Measurements from ENCODE around the gene CLDN2. TPM values are rescaled to one million over a fixed set of nuclear protein-coding genes. Genes with fewer than 3 reads are reported as not detected.

The CLDN2 gene
- total RNA-seq, 1 donor from 2014 or later = not detected

- Mint-ChIP-seq H3K9me3 (peaks cover 25% of the 10 kb centered on the region), H3K27me3 (ENCODE audit: low read depth) (peaks cover 6% of the 10 kb centered on the region), H3K27ac (no peak overlapping the region), H3K4me3 (no peak overlapping the region), H3K4me1 (peaks cover 7% of the 10 kb centered on the region), H3K36me3 (no peaks in the 10 kb centered on the region)
- TF ChIP-seq, protein P1, sequence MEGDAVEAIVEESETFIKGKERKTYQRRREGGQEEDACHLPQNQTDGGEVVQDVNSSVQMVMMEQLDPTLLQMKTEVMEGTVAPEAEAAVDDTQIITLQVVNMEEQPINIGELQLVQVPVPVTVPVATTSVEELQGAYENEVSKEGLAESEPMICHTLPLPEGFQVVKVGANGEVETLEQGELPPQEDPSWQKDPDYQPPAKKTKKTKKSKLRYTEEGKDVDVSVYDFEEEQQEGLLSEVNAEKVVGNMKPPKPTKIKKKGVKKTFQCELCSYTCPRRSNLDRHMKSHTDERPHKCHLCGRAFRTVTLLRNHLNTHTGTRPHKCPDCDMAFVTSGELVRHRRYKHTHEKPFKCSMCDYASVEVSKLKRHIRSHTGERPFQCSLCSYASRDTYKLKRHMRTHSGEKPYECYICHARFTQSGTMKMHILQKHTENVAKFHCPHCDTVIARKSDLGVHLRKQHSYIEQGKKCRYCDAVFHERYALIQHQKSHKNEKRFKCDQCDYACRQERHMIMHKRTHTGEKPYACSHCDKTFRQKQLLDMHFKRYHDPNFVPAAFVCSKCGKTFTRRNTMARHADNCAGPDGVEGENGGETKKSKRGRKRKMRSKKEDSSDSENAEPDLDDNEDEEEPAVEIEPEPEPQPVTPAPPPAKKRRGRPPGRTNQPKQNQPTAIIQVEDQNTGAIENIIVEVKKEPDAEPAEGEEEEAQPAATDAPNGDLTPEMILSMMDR (IDR thresholded peaks at IDR 0.05; ENCODE audit: unreplicated experiment) = peak; percentile 61
- DNase-seq (ENCODE audit: low spot score in 2 of 2, unreplicated experiment in 2 of 2) = peak in 1 of 2 experiments; percentile 63
These were observed 25.8 kb upstream of the CLDN2 start for GRCh38 chrX:106894392-106894909.

- no peak for DNase-seq (ENCODE audit: low spot score in 2 of 2, unreplicated experiment in 2 of 2)
- peaks cover 7% of the 10 kb centered on the region for H3K27me3 Mint-ChIP-seq (ENCODE audit: low read depth)
- H3K4me3 Mint-ChIP-seq = no peak overlapping the region
- peaks cover 7% of the 10 kb centered on the region for H3K4me1 Mint-ChIP-seq
- no peaks in the 10 kb centered on the region for H3K36me3 Mint-ChIP-seq
- H3K9me3 Mint-ChIP-seq = peaks cover 25% of the 10 kb centered on the region
- TF ChIP-seq, protein P1 (IDR thresholded peaks at IDR 0.05; ENCODE audit: unreplicated experiment) = no peak
- H3K27ac Mint-ChIP-seq = no peak overlapping the region
These were observed 25.2 kb upstream of the CLDN2 start for GRCh38 chrX:106894978-106895452.

- Mint-ChIP-seq H3K9me3 (peaks cover 20% of the 10 kb centered on the region), H3K4me3 (no peak overlapping the region), H3K27ac (no peak overlapping the region), H3K36me3 (no peaks in the 10 kb centered on the region), H3K27me3 (ENCODE audit: low read depth) (peaks cover 6% of the 10 kb centered on the region), H3K4me1 (peaks cover 4% of the 10 kb centered on the region)
- no peak for DNase-seq (ENCODE audit: low spot score in 2 of 2, unreplicated experiment in 2 of 2)
- TF ChIP-seq, protein P1 (IDR thresholded peaks at IDR 0.05; ENCODE audit: unreplicated experiment) = no peak
These were observed 22.9 kb upstream of the CLDN2 start for GRCh38 chrX:106897259-106897658.

DNA sequence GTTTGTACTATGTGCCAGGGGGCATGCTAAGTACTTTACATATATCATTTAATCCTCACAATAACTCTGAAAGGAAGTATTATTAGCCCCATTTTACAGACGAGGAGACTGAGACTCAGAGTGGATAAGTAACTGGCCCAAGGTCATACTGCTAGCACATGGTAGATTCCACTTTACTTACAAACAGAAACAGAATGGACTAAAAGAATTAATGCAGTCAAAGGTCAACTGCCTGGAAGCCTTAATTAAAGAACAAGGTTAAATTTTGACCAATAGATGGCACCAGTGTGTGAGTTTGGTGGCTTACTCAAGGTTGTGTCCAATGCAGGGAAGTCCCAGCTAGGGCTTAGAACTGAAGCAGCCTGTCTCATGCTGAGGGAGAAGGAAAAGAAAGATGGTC lies 21.7 kb upstream of the CLDN2 start:
- Mint-ChIP-seq H3K36me3 (no peaks in the 10 kb centered on the region), H3K4me3 (no peak overlapping the region), H3K27me3 (ENCODE audit: low read depth) (peaks cover 6% of the 10 kb centered on the region), H3K9me3 (peaks cover 16% of the 10 kb centered on the region), H3K27ac (no peak overlapping the region), H3K4me1 (peaks cover 4% of the 10 kb centered on the region)
- TF ChIP-seq, protein P1 (IDR thresholded peaks at IDR 0.05; ENCODE audit: unreplicated experiment) = no peak
- DNase-seq (ENCODE audit: low spot score in 2 of 2, unreplicated experiment in 2 of 2) = no peak

GRCh38 chrX:106899276-106899675 lies 20.9 kb upstream of the CLDN2 start:
- Mint-ChIP-seq H3K36me3 (no peaks in the 10 kb centered on the region), H3K27me3 (ENCODE audit: low read depth) (peaks cover 6% of the 10 kb centered on the region), H3K27ac (no peak overlapping the region), H3K9me3 (peaks cover 16% of the 10 kb centered on the region), H3K4me3 (no peak overlapping the region), H3K4me1 (peaks cover 4% of the 10 kb centered on the region)
- DNase-seq (ENCODE audit: low spot score in 2 of 2, unreplicated experiment in 2 of 2) = no peak
- TF ChIP-seq, protein P1 (IDR thresholded peaks at IDR 0.05; ENCODE audit: unreplicated experiment) = no peak
